Measurements from ENCODE around the gene ANKRD33B. TPM values are rescaled to one million over a fixed set of nuclear protein-coding genes. Genes with fewer than 3 reads are reported as not detected.

Gene ANKRD33B
- polyA plus RNA-seq, 4 donors = 1.5 to 5.5 (median 1.6) TPM

DNA sequence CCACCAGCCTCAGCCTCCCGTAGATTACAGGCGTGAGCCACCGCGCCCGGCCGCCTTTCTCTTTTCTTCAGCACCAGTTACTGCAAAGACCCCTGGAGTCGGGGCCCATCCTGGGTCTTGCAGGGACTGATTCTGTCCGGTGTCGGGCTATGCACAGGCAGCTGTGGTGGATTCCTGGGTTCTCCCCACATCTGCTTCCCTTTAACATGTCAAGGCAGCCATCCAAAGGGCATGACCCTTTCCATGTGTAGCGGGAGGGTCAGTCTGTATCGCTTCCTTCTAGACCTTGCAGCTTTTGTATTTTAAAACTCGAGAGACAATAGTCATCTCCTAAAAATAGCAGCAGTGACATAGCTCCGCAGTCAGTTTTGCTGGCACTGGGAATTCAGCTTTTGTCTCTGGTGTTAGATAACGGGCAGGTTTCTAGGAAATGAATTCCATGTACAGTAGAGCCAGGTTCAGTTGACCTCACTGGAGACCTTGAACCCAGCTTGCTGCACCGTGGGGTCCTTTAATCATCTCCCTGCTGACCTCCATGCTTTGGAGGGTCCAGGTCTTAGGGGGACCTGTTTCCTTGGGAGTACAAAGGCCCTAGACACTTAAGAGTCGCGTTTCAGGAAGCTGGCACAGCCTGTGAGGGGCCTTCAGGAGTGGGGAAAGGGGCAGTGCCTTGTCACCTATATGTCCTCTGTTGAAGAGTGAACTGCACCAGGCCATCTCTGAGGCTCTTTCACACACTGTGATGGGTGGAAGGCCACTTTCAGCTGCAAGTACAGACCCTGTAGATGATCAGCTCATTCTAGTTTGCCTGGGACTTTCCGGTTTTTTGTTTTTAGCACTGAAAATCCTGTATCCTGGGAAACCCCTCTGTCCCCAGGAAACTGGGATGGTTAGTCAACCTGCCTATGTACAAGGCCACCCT lies 13.8 kb downstream of the ANKRD33B start:
- no peak for DNase-seq (ENCODE audit: low read depth in 4 of 4, low spot score in 3 of 4)

DNA sequence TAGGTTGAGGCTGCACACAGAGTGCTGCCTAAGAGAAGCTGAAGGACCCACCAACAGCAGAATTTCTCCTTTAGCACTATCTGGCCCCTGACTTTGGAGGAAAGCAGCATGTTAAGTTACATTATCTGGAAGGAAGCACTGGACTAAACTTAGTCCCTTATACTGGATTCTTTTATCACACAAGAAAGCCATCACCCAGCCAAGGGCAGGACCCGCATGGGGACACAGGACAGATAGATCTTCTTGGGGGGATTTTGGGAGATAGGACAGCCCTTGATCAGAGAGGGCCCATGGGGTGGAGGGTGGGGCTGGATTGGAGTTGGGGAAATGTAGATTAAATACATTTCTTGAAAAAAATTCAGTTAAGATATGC lies 14.4 kb downstream of the ANKRD33B start:
- DNase-seq (ENCODE audit: low read depth in 4 of 4, low spot score in 3 of 4) = no peak

DNA sequence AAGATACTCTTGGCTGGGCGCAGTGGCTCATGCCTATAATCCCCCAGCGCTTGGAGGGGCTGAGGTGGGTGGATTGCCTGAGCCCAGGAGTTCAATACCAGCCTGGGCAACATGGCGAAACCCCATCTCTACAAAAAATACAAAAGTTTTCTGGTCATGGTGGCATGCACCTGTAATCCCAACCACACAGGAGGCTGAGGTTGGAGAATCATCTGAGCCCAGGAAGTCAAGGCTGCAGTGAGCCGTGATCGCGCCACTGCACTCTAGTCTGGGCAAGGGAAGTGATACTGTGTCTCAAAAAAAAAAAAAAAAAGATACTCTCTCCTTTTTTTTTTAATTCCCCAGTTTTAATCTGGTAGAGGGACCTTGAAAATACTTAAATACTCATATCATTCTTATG lies 15.0 kb downstream of the ANKRD33B start:
- DNase-seq (ENCODE audit: low read depth in 4 of 4, low spot score in 3 of 4) = no peak

DNA sequence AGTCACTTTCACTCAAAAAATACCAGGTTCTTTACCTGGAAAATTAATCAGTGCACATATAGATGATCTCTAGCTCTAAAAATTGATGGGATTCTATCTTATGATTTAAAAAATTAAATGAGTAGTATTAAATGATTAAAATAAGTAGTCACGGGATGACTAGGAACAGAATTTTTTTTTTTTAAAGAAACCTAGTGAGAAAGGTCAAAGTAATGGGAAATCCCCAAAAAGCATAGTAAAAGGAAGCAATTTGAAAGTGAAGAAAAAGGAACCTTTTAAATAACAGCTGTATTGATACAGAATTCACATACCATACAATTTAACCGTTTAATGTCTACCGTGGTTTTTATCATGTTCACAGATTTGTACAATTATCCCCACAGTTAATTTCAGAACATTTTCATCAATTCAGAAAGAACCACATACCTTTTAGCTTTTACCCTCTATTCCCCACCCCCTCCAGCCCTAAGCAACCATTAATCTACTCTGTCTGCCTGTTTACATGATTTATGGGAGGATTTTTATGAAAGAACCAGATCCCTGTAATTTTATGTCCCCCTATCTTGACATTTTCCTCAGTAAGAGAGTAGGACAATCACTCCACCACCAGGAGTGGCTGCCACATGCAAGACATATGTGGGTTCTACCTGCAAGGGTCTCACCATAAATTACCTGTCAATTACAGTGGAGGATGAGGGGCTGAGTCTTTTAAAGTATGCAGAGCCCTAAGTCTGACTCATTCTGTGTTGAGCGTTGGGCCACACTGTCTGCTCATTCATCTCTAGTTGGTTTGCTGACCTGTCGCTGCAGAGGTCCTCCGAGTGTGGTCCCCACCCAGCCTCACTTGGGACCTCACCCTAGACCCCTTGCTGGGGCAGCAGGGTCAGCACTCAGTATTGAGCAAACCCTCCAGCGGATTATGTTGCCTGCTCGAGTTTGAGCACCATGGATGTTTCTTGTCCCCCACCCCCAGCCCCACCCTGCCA lies 16.0 kb downstream of the ANKRD33B start:
- no peak for DNase-seq (ENCODE audit: low read depth in 4 of 4, low spot score in 3 of 4)

DNA sequence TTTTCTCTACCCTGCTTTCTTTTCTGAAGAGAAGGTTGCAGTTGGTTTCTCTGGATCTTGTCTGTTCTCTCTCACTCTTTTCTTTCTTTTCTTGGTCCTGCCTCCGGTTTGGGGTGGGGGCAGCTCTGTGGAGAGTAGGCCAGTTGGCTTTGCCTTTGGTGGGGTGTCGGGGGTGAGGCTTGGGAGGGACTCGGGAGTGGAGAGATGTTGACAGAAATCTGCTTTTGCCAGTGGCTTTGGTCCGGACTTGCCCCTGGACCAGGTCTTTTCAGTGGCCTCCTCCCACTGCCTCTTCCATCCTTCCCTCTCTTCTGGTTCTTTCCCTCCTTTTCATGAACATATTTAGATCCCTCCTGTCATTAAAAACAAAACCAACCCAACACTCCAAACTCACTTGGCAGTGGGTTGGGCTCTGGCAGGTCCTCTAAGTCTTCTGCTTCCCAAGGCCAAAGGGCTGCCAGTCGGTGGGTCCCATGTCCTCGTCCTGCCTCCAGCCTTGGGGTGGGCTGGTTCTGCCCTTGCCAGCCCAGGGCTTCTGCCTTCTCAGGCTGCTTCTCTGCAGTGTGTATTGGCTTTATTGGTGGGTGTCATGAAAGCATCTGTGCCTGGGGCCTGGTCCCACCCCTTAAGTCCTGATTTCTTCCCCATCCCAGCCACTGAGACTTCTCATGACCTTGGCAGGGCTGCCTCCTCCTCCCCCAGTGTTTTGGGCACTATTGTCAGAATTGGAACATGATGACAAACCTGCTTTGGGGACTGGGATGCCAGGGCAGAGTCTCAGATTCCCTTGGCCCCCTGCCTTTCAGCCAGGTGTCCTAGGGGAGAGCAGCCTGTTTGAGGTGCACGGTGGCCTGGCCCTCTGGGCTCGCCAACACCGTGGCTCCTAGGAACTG lies 16.9 kb downstream of the ANKRD33B start:
- no peak for DNase-seq (ENCODE audit: low read depth in 4 of 4, low spot score in 3 of 4)

DNA sequence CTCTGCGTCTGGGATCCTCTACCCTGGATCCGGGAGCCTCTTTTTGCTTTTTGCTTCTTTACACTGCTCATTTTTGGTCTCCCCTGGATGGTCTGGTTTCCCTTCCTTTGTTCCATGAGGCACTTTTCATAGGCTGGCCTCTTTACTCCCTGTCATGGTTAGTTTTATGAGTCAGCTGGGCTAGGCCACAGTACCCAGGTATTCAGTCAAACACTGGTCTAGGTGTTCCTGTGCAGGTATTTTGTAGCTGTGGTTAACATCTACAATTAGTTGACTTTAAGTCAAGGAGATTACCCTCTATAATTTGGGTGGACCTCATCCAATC lies 17.5 kb downstream of the ANKRD33B start:
- no peak for DNase-seq (ENCODE audit: low read depth in 4 of 4, low spot score in 3 of 4)

DNA sequence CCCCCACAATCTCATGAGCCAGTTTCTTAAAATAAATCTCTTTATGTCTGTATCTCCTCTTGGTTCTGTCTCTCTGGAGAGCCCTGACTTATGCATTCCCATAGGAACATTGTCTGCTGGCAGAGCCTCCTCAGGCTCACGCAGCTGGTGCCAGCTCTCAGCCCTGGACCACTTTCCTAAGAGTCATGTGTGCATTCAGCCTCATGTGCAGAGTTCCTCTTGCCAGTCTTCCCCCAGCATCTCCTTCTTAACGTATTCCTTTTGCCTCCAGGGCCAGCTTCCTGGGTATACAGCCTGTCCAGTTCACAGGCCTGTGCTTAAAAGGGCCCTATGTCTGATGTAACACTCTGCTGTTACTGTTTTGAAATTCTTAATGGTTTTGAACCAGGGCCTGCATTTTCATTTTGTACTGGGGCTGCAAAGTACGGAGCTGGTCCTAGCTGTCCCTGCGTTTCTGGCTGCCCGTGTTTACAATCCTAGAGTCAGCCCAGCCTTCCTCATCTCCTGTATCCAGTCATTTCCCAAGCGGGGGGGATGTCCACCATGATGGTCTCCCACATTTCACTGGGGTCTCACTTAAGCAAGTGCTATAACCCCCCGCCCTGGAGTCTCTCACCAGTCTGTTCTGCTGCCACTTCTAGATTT lies 18.1 kb downstream of the ANKRD33B start:
- DNase-seq (ENCODE audit: low read depth in 4 of 4, low spot score in 3 of 4) = no peak

DNA sequence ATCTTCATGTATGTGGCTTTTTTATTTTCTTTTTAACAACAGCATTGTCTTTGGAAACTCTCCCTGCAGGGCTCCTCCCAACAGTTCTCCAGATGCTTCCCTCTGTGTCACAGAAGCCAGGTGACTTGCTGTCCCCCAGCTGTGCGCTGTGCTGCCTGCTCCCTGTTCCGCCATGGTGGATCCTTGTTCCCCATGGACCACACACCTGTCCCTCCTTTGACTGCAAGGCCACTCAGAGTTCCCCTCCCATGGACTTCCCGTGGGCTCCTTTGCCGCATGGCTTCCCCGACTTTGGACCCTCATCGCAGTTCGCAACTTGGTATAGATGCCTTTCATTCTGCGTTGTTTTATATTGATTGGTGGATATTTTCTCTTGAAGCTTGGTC lies 18.6 kb downstream of the ANKRD33B start:
- DNase-seq (ENCODE audit: low read depth in 4 of 4, low spot score in 3 of 4) = no peak

DNA sequence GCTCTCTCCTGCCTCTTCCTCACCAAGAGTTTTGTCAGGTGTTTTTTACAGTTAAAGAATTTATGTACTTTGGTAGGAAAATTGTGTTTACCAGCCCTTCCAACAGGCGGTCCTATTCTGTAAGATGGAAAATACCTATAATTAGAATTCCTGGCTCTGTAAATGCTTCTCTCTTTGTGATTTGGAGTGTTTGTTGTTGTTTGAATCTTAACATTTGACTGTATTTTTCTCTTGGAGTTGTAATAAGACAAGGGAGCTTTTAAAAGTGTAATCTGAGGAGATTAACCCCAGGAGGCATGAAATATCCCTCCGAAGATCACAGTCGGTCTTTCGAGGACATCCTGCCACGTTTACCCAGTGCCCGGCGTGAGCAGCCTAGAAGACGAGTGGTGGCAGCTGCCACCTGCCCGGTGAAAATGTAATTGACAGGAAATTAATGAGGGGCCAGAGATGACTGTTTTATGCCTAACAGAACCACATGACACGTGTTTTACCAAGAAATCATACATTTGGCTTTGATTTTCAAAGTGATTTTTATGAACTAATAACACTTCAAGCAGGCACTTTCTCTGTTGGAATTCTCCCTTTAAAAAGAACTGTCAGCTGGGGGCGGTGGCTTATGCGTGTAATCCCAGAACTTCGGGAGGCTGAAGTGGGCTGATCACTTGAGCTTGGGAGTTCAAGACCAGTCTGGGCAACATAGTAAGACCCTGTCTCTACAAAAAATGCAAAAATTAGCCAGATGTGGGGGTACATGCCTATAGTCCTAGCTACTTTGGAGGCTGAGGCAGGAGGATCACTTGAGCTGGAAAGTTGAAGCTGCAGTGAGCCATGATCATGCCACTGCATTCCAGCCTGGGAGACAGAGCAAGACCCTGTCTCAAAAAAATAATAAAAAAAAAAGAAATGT lies 20.0 kb downstream of the ANKRD33B start:
- no peak for DNase-seq (ENCODE audit: low read depth in 4 of 4, low spot score in 3 of 4)

DNA sequence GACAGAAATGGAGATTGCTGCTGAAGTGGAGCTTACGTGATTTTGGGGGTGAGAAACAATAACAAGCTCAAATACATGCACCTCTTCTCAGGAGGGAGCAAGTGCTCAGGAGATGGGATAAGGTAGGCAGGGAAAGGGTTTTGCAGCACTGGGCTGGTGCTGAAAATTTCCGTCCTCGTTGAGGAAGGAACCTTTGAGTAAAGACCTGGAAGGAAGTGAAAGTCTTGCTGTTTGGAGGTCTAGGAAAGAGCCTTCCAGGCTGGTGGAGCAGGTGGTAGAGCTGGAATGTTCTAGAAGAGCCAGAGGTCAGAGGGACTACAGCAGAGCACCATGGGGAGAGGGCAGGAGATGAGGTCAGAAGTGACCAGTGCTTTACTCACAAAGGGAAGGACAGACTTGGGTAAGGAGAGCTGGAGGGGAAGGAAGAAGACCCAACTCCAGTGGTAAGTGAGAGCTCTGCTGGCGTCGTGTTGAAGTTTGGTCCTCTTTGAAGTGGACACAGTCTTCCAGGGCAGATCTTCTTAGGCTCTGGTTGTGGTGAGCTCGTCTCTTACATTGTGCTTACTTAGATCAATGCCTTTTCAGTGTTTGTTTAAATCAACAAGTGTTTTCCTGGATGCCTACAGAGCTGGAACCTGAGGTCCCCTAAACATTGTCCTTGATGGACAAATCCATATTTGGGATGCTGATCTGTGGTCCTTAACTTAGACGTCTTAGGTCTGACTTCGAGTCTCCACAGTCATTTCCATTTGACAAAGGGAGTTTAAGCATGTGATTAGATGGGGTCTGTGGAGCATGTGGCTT lies 21.0 kb downstream of the ANKRD33B start:
- DNase-seq (ENCODE audit: low read depth in 4 of 4, low spot score in 3 of 4) = no peak

DNA sequence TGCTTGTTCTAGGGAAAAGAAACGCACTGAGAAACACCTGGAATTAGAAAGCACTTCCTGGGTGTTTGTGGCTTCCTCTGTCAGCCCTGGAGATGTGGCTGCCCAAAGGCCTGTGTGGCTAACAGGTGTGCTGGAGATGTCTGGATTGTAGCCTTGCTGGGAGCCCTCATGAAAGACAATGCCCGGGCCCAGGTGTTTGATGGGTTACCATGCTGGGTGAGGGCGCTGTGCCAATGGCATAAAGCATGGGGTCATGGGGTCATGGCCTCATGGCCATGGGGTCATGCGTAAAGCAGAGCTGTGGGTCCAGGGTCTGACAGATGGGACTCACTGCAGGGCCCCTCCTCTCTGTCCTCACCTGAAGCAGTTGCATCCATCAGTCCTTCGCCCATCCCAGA lies 21.6 kb downstream of the ANKRD33B start:
- DNase-seq (ENCODE audit: low read depth in 4 of 4, low spot score in 3 of 4) = no peak

DNA sequence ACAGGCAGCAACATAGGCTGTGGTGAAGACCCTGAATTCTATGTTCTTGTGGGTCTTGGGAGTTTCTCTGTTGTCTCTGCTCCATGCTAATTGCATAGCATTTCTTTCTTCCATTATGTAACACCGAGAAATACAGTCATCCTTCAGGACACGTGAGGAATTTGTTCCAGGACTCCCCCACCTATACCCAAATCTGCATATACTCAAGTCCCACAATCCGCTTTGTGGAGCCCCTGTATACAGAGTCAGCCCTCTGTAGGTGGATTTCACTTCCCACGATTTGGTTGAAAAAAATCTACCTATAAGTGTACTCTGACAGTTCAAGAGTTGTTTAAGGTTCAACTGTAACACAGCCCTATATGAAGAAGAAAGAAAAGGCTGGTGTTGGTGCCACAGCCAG lies 22.1 kb downstream of the ANKRD33B start:
- DNase-seq (ENCODE audit: low read depth in 4 of 4, low spot score in 3 of 4) = no peak

DNA sequence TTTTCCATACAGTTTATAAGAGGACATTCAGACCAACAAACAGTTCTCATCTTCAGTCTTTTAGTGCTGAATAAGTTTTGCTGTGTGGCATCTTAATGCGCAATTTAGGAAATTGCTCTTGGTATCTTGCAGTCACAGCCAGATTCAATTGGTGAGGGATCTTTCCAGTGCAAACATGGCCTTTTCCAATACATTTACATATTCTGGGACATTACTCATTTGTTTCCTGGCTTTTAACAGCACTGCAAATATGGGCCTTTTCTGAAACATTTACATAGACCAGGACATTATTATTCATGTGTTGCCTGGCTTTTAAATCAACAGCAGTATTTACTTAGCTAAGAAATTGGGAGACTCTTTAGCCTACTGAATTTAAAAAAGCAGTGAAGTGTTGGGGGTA lies 22.7 kb downstream of the ANKRD33B start:
- no peak for DNase-seq (ENCODE audit: low read depth in 4 of 4, low spot score in 3 of 4)

DNA sequence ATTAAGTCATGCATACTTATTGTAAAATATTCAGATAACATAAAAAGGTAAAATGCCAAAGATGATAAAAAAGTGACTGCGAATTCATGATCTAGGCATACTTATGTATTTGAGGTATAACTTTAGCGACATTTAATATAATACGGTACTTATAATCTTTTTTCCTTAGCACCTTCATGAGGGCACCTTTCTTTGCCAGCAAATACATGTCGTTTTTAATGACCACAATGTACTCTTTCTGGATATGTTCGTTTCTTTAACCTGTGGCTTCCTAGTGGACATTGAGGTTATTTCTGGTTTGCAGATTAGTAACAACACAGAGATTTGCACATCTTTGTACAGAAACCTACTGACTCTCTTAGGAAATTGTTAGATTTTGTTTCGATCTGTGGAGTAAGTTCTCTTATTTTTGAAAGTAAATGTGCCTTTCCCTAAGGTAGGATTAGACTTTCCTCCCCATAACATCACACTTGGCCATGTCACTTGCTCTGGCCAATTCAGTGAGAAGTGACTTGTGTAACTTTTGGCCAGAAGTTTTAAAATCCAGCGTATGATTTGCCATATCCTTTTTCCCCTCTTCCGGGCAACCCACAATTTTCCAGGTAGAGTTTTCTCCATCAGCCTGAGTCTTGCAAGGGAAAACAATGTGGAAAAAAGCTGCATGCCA lies 24.4 kb downstream of the ANKRD33B start:
- DNase-seq (ENCODE audit: low read depth in 4 of 4, low spot score in 3 of 4) = no peak

DNA sequence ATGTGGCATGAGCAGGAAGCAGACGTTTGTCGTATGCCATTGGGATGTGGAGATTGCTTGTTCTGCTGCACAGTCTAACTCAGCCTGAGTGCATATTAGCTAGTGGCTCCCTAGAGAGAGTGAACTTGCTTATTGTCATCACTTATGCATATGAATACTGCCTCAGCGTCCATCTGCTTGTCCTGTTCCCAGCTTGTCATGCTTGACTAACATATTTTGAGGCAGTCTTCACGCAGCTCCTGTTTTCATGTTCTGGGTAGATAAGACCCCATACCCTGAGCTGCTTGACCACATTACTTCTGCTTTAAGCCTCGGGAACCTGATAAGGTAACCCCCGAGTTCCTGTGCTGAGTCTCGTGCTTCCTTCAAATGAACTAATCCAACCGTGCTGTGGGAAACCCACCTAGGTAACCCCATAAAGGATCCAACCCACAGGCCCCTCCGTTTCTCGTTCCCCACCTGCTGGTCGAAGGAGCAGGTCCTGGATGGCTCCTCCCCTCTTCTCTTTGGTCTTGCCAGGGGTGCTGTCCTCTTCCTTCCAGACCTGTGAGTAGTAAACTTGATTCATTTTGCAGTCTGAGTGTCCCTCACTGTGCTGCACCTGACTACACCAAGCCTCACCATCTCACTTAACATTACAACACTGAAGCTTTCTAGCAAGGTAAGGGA lies 25.0 kb downstream of the ANKRD33B start:
- DNase-seq (ENCODE audit: low read depth in 4 of 4, low spot score in 3 of 4) = no peak

DNA sequence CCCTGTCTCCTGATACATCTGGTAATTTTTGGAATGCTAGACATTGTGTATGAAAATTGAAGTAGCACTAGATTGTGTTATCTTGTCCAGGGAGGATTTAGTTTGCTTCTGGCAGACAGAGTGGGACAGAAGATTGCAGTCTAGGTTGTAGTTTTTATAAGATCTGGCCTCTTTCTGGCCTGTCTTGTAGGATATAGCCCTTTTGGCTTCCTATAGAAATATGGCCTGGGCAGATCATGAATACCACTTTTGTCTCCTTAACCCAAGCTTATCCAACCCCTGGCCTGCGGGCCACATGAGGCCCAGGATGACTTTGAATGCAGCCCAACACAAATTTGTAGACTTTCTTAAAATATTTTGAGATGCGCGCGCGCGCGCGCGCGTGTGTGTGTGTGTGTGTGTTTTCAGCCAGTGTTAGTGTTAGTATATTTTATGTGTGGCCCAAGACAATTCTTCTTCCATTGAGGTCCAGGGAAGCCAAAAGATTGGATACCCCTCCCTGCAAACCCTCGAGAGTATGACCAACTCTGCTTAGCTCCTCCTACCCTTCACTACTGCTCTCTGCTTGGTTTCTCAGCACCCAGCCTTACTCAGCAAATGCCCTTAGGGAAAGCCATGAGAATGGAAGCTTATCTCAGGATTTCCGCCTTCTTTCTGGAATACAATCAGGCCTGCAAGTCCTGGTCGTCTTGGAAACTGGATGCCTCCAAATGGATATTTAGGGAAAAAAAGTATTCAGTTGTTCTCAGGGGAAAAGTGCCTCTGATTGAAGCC lies 26.5 kb downstream of the ANKRD33B start:
- DNase-seq (ENCODE audit: low read depth in 4 of 4, low spot score in 3 of 4) = no peak

All from left renal pelvis (tissue), 4 donors.